IPS DF 4.7 (cell line): ENCODE data around the gene FAH.
"Not testable (repeated sequence)": the region's sequence is repeated elsewhere in the genome, so short reads cannot be mapped to it uniquely, and the experiment has no call there.

Experiments
- DNase-seq: peaks from one replicate; pipeline ENCODE4 v3.0.0-alpha.2; 2013; ENCODE audit warnings: low spot score; ENCODE audit errors: extremely low read depth

Gene FAH

DNA sequence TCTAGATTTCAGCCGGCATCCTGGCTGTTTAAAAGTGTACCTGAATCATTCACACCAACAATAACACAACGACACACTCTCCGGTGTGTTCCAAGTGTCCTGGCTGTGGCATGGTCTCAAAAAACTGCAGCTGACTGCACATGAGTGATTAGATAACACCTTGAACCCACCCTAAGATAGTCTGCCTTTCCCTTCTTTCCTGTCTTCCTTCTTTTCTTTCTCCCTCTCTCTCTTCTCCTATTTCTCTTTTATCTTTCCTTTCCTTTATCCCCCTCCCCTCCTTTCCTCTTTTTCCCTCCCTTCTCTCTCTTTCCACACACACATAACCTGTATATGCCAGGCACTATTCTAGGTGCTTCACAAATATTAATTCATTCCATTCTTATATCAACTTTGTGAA, 1.2 kb upstream of the FAH start:
- no peak for DNase-seq

DNA sequence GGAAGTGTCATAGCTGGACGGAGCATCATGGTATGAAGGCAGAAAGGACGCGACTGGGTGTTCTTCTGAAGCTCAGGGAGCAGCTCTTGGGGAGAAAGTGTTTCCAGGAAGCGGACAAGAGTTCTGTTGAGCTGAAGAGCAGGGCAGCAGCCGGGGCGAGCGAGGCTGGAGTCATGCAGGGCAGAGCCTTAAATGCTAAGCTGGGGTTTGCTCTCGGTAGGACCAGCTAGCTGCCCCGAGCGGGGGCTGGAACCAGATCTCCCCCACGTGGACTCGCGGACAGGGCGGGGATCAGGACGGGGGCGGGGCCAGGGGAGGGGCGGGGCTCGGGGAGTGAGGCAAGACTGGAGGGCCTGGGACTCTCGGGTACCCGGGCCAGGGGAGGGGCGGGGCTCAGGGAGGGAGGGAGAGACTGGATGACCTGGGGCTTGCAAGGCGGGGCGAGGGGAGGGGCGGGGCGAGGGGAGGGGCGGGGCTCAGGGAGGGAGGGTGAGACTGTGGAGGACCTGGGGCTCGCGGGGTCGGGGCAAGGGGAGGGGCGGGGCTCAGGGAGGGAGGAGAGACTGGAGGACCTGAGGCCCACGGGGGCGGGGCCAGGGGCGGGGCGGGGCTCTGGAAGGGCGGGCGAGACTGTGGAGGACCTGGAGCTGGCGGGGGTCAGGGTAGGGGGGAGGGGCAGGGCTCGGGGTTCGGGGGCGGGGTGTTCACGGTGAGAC, 461 bp upstream of the FAH start:
- DNase-seq = no peak

- DNase-seq = no peak
These were observed 1.1 kb downstream of the FAH start for GRCh38 chr15:80153900-80154299.

- DNase-seq = no peak
These were observed 1.5 kb downstream of the FAH start for GRCh38 chr15:80154336-80154735.

DNA sequence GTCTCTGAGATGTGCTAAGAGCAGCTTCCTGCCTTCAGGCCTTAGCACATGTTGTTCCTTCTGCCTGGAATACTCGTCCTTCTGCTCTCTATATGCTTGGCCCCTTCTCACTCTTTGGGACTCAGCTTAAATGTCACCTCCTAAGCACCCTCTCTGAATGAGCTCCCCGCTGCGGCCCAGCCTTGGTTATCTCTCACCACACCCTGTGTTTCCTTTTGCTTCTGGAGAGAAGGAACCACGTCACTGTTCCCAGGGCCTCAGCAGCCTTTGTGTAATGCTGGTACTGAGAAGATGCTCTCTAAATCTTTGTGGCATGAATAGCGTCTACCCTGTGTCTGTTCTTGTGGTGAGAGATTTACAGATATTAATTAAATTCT, 2.2 kb downstream of the FAH start:
- DNase-seq = no peak

- DNase-seq = not testable (repeated sequence)
These were observed 2.8 kb downstream of the FAH start for GRCh38 chr15:80155378-80156175.

DNA sequence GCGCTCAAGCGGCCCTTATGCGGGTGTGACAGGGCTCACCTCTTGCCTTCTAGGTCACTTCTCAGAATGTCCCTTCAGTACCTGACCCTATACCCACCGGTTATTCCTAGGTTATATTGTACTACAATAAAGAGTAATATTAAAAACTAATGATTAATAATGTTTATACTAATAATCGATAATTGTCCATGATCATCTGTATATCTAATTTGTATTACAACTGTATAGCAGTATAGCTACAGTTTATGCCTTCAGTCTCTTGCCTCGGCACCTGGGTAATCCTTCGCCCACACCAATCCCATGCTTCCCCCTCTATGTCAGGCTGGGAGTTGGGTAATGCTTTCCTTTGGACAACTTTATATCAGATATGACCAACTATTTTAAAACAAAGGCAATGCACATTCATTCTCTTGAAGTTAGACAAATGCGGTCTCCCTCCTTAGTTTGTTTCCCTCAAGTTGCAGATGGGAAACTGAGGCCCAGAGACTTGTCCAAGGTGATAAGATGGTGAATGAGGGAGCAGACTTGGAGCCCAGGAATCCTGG, 3.4 kb downstream of the FAH start:
- no peak for DNase-seq

GRCh38 chr15:80157215-80157614, 4.4 kb downstream of the FAH start:
- DNase-seq = no peak

DNA sequence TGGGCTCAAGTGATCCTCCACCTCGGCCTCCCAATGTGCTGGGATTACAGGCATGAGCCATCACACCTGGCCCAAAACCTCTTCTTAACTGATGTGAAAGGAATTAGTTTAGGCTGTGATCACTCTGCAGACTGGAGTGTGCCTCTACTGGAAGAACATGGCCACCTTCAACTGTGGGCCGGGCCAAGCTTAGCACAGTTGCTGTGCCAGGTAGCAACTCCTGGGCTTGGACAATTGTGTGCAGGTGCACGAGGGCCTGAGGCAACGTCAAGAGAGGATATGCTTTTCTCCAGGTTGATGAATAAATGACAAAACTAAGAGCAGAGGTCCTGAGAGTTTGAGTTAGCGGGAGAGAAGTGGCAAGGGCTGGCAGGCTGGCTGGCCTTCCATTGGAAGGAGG, 6.5 kb downstream of the FAH start:
- DNase-seq = no peak

DNA sequence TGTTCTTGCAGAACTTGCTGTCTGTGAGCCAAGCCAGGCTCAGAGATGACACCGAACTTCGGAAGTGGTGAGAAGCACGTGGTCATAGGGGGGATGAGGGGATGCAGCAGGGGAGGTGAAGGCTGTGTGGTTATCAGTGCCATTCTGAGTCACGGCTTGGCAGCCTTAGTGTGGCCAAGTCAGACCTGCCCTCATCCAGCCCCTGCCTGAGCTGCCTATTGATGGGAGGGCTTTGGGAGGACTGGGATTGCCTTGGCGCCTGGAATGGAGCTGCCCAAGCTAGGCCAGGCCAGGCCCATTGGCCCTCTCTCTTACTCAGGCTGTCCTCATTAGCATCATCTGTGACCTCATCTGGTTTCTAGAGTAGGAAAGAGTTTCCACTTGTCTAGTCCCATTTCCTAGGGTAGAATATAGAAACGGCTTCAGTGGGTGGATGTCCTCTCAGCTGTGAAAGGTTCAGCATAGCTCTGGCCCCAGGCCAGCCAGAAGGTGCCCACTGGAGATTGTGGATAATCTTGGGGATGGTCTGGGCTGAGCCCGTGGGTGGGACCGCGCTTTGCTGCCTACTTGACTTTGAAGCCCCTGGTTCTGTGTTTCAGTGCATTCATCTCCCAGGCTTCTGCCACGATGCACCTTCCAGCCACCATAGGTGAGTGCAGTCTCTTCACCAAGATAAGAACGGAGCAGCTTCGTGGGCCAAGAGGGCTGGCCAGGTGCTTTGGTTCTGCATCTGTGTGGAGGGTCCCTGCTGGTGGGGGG, 7.2 kb downstream of the FAH start:
- no peak for DNase-seq

DNA sequence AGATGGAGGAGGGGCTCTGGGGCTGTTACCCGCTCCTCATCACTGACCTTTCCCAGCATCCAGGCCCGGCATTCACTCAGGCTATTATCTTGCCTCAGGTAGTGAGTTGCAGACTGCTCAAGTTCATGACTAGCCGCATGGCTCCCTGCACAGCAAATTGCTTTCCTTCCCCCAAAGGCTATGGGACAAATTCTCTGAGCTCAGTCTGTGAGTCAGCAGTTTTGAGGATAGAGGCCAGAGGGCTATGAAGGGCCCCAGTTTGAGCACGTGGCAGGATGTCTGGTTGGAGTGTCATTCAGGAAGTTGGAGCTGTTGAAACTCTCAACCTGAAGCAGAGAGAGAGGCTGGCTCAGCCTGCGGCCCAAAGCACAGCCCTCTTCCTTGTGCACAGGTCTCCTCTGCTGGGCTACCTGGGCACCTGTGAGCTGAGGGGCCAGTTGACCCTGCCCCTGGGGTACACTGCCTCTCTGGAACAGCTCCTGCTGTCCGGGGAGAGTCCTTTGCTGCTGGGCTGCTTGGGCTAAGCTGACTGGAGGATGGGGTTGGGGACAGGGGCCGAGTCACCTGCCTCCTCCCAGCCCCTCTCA, 7.9 kb downstream of the FAH start:
- DNase-seq = no peak

DNA sequence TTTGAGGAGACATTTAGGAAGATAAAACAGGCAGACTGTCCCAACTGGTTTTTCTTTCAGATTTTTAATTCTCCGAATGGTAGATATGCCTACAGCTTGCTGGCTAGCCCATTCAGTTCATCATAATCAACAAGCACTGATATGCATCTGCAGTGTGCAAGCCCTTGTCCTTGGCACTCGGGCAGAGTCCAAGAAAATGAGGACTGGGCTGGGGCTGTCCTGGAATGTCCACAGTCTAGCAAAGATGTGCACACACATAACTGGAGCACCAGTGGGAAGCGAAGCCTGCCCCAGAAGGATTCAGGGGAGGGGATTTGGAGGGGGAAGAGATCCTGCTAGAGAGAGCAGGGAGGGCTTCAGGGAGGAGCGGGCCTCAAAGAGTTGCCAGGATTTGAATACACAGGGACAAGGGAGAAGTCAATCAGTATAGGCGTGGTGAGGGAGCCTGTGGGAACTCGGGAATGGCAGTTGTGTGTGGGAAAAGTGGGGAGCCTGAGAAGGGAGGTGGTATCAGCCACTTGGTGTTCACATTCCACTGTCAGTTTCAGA, 8.7 kb downstream of the FAH start:
- DNase-seq = no peak

DNA sequence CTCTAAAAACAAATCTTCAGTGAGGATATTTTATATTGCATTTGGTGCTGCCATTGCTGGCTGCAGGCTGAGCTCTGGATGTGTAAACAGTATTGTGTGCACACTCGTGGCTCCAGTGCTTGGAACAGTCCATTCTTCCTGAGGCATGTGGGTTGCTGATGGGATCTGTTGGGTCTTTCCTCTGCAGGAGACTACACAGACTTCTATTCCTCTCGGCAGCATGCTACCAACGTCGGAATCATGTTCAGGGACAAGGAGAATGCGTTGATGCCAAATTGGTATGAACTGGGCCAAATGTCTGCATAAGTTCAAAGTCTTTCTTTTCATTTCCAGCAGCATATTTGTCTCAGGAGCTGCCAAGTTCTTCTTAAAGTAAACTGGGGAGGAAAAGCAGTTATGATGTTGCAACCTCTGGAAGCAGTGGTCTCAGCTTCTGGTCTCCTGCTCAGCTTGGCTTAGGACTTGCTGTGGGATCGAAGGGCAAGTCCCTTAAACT, 9.3 kb downstream of the FAH start:
- DNase-seq = no peak

- DNase-seq = no peak
These were observed 10.4 kb downstream of the FAH start for GRCh38 chr15:80163217-80163616.

GRCh38 chr15:80163897-80164296, 11.1 kb downstream of the FAH start:
- no peak for DNase-seq

- DNase-seq = no peak
These were observed 15.1 kb downstream of the FAH start for GRCh38 chr15:80167936-80168335.

- no peak for DNase-seq
These were observed 15.6 kb downstream of the FAH start for GRCh38 chr15:80168421-80168820.

GRCh38 chr15:80169768-80170357, 17.1 kb downstream of the FAH start:
- no peak for DNase-seq

- DNase-seq = no peak
These were observed 17.8 kb downstream of the FAH start for GRCh38 chr15:80170596-80170995.

DNA sequence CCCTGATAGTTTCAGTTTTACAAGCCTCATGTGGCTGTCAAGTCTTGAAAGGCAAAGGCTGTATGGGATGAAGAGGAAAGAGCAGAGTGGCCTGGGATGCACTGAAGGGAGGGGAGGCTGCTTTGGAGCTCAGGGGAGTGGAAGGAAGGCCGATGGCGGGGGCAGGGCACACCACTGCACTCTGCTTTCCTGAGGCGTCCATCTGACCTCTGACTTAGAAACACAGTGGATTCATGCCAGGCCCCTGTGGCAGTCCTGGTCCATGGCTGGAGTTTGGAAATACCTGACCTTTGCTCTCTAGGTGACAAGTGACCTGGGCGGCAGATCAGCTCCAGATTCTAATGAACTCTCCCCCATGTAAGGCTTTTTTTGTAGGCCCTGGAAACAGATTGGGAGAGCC, 19.0 kb downstream of the FAH start:
- no peak for DNase-seq

DNA sequence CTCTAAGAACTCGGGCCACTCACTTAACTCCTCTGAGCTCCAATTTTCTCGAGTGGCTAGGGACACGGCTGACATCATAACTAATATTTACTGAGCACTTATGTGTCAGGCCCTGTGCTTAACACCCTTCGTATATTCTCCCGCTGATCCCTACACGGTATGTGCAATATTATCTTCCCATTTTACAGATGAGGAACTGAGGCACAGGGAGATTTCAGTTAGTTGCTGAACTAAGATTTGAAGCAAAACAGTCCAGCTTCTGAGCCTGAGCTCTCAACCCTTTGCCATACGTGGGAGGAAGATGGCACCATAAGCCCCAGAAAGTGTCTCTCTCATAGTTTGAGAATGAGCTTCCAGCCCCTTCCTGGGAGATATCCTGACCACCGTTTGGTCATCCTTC, 19.6 kb downstream of the FAH start:
- no peak for DNase-seq
